OCI-LY1 (cell line): ENCODE measurements around the gene B4GALNT1.

Experiments used
- CTCF ChIP-seq: fragments of 200-600 bp; sonication (generic), shearing (Covaris generic); IDR thresholded peaks from 2 replicates; pipeline ENCODE4 v1.5.1; 2017; ENCODE audit warnings: mild to moderate bottlenecking, antibody characterized with exemption, low read length, moderate library complexity, mixed read lengths
- EZH2 ChIP-seq: fragments of 200-600 bp; sonication (generic), shearing (Covaris generic); IDR thresholded peaks from 2 replicates; pipeline ENCODE4 v1.8.0; 2017; ENCODE audit warnings: borderline replicate concordance, mixed run types, mild to moderate bottlenecking, antibody characterized with exemption, low read length, moderate library complexity, mixed read lengths

GRCh38 chr12:57641699-57642442 lies 8.9 kb upstream of the B4GALNT1 start:
- TF ChIP-seq EZH2 = no peak
- TF ChIP-seq CTCF = no peak
